Panc1 (cell line): Measurements from ENCODE around the gene GYPA. TPM values are rescaled to one million over a fixed set of nuclear protein-coding genes. Genes with fewer than 3 reads are reported as not detected.
A peak's percentile ranks its signal among the peaks of the same experiment; 100 is the strongest.
"Not testable (repeated sequence)": the region's sequence is repeated elsewhere in the genome, so short reads cannot be mapped to it uniquely, and the experiment has no call there.

Experiments
- ATAC-seq: fragments of 200-7000 bp; cut with Tn5 transposase; 2 replicates; pipeline ENCODE4 v1.9.1; 2020; ENCODE audit warnings: mild to moderate bottlenecking, moderate library complexity
- BruUV-seq: library from RNA; stranded (reverse); fragments of 400-500 nt; replicated peaks from 2 replicates; lab custom pipeline; 2021; lab: Mats Ljungman, UMichigan
- CTCF ChIA-PET: fragments of 300-600 bp; sonication (Branson Sonifier 250); formaldehyde crosslinking; loops from one replicate; lab custom pipeline; 2022; ENCODE audit warnings: antibody characterized with exemption; lab: Charles Lee
- POLR2A ChIA-PET: fragments of 300-600 bp; sonication (Branson Sonifier 250); formaldehyde crosslinking; loops from one replicate; lab custom pipeline; 2022; ENCODE audit warnings: antibody characterized with exemption; lab: Charles Lee
- DNase-seq: peaks from one replicate; pipeline ENCODE4 v3.0.0-alpha.2; 2010; ENCODE audit warnings: low read depth, low spot score
- H3K27ac ChIP-seq: 2 replicates; pipeline ENCODE4 v1.5.1; 2011; ENCODE audit warnings: mild to moderate bottlenecking, low read length, inconsistent platforms
- H3K27me3 ChIP-seq: fragments of 200-500 bp; sonication (Bioruptor generic); 2 replicates; pipeline ENCODE4 v1.6.0; 2014; ENCODE audit warnings: low read length, inconsistent platforms; ENCODE audit not compliant: control insufficient read depth, insufficient read depth
- H3K36me3 ChIP-seq: fragments of 200-500 bp; sonication (Bioruptor generic); 2 replicates; pipeline ENCODE4 v1.5.1; 2014; ENCODE audit warnings: inconsistent platforms, mild to moderate bottlenecking, low read length, moderate library complexity; ENCODE audit not compliant: control insufficient read depth, insufficient read depth
- H3K4me1 ChIP-seq: 2 replicates; pipeline ENCODE4 v1.5.1; 2011; ENCODE audit warnings: inconsistent platforms, mild to moderate bottlenecking, low read length, moderate library complexity; ENCODE audit not compliant: control insufficient read depth, insufficient read depth
- H3K4me3 ChIP-seq, 2 experiments: 2 replicates each; pipeline ENCODE4 v1.5.1; 2011 to 2012; ENCODE audit warnings: low read depth in 2 of 2, low read length in 2 of 2, mild to moderate bottlenecking in 2 of 2, inconsistent platforms in 1 of 2, moderate library complexity in 1 of 2
- H3K9me3 ChIP-seq: fragments of 200-500 bp; sonication (Bioruptor generic); 2 replicates; pipeline ENCODE4 v1.5.1; 2014; ENCODE audit warnings: low read depth, mild to moderate bottlenecking, inconsistent platforms, low read length, moderate library complexity; ENCODE audit not compliant: control insufficient read depth, insufficient read depth
- POLR2AphosphoS5 ChIP-seq: IDR thresholded peaks from 2 replicates; pipeline ENCODE4 v1.6.1; 2012; ENCODE audit warnings: mild to moderate bottlenecking, low read depth, low read length, moderate library complexity
- SIN3A ChIP-seq: IDR thresholded peaks from 2 replicates; pipeline ENCODE4 v1.6.1; 2012; ENCODE audit warnings: low read depth, mild to moderate bottlenecking, low read length, moderate library complexity, borderline replicate concordance; ENCODE audit not compliant: insufficient read depth
- TCF7L2 ChIP-seq: IDR thresholded peaks from 2 replicates; pipeline ENCODE4 v1.6.1; 2011; ENCODE audit warnings: mild to moderate bottlenecking, low read depth, low read length, inconsistent platforms
- in situ Hi-C: cut with HindIII; loops from 2 replicates; pipeline ENCODE4 v1.10.0; 2016; ENCODE audit warnings: low sequenced_read_pairs, low pct_unique_long_range_greater_than_20kb
- intact Hi-C: fragments of 100-400 bp; cut with micrococcal nuclease; formaldehyde crosslinking; loops from one replicate; pipeline ENCODE4 v1.10.0; 2022; ENCODE audit not compliant: unreplicated experiment
- total RNA-seq: library from RNA; stranded (reverse); gene quantifications from one replicate; pipeline ENCODE4 v1.2.1, GENCODE V29; 2021; ENCODE audit not compliant: unreplicated experiment
- TF ChIP-seq, protein P1 (sequence below): fragments of 450-650 bp; IDR thresholded peaks from 2 replicates; pipeline ENCODE4 v1.5.1; 2017; ENCODE audit warnings: mild to moderate bottlenecking
- TF ChIP-seq, protein P2 (sequence below), 2 experiments: IDR thresholded peaks; 2 replicates each; pipeline ENCODE4 v1.6.1; 2011 to 2012; ENCODE audit warnings: low read depth in 2 of 2, control low read depth in 1 of 2, low read length in 1 of 2, mild to moderate bottlenecking in 1 of 2, moderate library complexity in 1 of 2; ENCODE audit not compliant: insufficient read depth in 1 of 2

GYPA gene
- total RNA-seq, 1 experiment from 2014 or later, result not detected

DNA sequence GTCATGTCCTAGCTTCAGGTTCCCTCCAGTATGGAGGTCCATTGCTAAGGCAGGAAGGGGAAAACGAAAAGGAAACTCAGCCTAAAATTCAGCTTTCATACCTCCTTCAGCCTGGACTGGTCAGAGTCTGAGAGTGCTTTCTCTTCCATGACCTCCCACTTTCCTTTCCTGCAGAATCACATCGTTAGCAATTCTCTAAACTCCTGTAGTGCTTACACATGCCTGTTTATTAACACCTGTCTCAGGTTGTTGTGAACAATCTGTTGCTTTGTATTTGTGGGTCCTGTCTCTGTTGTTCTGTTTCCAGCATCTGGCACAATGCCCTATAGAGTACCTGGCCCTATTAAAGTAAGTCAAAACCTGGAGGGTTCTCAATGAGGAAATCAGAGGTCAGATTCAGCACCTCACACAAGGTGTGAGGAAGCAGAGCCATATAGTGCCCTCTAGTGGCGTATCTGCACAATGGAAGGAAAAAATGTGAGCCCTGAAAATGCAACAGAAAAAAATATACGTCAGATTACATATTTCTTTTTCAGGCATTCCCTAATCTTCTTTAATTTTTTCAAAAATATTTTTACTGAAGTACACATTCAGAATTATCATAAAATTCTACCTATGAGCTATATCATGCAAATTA, 2.3 kb upstream of the GYPA start:
- POLR2A ChIA-PET, H3K4me3 ChIP-seq, H3K27ac ChIP-seq, ATAC-seq, H3K4me1 ChIP-seq, H3K9me3 ChIP-seq, in situ Hi-C loops, intact Hi-C loops, CTCF ChIA-PET, BruUV-seq, H3K36me3 ChIP-seq, H3K27me3 ChIP-seq: not testable (repeated sequence)
- DNase-seq, result peak; percentile 5
- TF ChIP-seq, protein P1, sequence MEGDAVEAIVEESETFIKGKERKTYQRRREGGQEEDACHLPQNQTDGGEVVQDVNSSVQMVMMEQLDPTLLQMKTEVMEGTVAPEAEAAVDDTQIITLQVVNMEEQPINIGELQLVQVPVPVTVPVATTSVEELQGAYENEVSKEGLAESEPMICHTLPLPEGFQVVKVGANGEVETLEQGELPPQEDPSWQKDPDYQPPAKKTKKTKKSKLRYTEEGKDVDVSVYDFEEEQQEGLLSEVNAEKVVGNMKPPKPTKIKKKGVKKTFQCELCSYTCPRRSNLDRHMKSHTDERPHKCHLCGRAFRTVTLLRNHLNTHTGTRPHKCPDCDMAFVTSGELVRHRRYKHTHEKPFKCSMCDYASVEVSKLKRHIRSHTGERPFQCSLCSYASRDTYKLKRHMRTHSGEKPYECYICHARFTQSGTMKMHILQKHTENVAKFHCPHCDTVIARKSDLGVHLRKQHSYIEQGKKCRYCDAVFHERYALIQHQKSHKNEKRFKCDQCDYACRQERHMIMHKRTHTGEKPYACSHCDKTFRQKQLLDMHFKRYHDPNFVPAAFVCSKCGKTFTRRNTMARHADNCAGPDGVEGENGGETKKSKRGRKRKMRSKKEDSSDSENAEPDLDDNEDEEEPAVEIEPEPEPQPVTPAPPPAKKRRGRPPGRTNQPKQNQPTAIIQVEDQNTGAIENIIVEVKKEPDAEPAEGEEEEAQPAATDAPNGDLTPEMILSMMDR, result peak; percentile 70

DNA sequence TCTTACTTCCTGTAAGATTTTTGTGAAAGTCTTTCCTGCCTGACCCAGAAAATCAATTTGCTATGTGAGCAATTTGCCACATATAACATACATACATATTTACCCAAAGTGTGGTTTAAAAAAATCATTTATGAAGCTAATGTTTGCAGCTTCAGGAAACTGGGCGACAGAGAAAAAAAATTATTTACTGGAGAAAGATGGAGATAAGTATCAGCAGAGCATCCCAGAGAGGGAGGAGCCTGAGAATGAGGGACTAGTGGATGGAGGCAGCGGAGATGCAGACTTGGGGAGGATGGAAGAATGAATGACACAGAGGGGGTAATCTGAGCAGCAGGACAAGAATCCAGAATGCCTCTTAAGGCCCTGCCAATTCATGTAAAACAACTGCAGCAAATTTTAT, 975 bp upstream of the GYPA start:
- Histone ChIP-seq H3K27me3 (no peaks in the 10 kb centered on the region), H3K36me3 (no peaks in the 10 kb centered on the region), H3K4me1 (no peaks in the 10 kb centered on the region), H3K4me3 (no peak overlapping the region), H3K27ac (no peak overlapping the region), H3K9me3 (no peaks in the 10 kb centered on the region)
- no peak for DNase-seq
- CTCF ChIA-PET, result no interaction called here
- in situ Hi-C loops, result no loop called here
- POLR2A ChIA-PET, result no interaction called here
- no TSS peak for BruUV-seq
- intact Hi-C loops, result no loop called here
- no peak for ATAC-seq
- TF ChIP-seq SIN3A (no peak), POLR2AphosphoS5 (no peak), TCF7L2 (no peak)
- TF ChIP-seq, protein P1, result no peak
- TF ChIP-seq, protein P2, sequence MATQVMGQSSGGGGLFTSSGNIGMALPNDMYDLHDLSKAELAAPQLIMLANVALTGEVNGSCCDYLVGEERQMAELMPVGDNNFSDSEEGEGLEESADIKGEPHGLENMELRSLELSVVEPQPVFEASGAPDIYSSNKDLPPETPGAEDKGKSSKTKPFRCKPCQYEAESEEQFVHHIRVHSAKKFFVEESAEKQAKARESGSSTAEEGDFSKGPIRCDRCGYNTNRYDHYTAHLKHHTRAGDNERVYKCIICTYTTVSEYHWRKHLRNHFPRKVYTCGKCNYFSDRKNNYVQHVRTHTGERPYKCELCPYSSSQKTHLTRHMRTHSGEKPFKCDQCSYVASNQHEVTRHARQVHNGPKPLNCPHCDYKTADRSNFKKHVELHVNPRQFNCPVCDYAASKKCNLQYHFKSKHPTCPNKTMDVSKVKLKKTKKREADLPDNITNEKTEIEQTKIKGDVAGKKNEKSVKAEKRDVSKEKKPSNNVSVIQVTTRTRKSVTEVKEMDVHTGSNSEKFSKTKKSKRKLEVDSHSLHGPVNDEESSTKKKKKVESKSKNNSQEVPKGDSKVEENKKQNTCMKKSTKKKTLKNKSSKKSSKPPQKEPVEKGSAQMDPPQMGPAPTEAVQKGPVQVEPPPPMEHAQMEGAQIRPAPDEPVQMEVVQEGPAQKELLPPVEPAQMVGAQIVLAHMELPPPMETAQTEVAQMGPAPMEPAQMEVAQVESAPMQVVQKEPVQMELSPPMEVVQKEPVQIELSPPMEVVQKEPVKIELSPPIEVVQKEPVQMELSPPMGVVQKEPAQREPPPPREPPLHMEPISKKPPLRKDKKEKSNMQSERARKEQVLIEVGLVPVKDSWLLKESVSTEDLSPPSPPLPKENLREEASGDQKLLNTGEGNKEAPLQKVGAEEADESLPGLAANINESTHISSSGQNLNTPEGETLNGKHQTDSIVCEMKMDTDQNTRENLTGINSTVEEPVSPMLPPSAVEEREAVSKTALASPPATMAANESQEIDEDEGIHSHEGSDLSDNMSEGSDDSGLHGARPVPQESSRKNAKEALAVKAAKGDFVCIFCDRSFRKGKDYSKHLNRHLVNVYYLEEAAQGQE (IDR thresholded peaks at IDR 0.05; ENCODE audit: insufficient read depth in 1 of 2, low read depth in 2 of 2, low read length in 1 of 2), result no peak

DNA sequence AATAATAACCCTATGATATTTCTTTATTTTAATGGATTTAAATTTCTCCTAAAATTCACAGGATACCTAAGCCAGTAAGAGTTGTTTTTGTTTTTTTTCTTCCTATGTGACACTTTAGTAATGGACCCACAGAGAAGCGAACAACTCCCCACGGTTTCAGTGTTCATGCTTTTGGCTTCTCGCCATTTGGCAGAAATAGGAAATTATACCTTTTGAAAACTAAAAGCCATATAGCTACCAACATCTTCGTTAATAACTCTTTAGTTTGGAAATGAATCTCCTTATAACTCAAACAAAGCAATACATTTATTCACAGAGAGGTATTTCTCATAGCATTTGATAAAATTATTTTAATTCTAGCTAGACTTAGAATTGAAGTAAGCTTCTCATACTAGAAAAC, 527 bp downstream of the GYPA start:
- CTCF ChIA-PET, H3K36me3 ChIP-seq, ATAC-seq, H3K27ac ChIP-seq, H3K4me3 ChIP-seq, H3K27me3 ChIP-seq, H3K4me1 ChIP-seq, H3K9me3 ChIP-seq, in situ Hi-C loops, intact Hi-C loops, BruUV-seq, DNase-seq, POLR2A ChIA-PET: not testable (repeated sequence)

DNA sequence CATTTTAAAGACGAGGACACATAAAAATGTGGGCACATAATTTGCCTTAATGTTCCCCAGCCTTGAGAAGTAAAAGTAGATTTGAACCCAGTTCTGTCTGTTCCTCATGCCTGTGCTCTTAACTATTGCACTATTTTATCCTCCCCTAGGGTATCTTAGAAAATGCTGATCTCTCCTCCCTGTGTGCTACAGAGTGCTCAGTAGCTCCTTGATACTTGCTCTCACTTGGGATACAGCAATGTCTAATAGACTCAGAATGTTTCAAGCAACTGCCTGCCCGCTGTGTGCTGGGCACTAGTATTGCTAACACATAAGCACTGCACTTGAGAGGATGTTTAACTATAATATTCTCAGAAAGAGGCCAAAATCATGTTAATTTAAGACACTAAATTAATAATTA, 971 bp downstream of the GYPA start:
- in situ Hi-C loops, H3K4me1 ChIP-seq, H3K9me3 ChIP-seq, H3K36me3 ChIP-seq, intact Hi-C loops, BruUV-seq, H3K4me3 ChIP-seq, ATAC-seq, DNase-seq, CTCF ChIA-PET, POLR2A ChIA-PET, H3K27me3 ChIP-seq, H3K27ac ChIP-seq: not testable (repeated sequence)

DNA sequence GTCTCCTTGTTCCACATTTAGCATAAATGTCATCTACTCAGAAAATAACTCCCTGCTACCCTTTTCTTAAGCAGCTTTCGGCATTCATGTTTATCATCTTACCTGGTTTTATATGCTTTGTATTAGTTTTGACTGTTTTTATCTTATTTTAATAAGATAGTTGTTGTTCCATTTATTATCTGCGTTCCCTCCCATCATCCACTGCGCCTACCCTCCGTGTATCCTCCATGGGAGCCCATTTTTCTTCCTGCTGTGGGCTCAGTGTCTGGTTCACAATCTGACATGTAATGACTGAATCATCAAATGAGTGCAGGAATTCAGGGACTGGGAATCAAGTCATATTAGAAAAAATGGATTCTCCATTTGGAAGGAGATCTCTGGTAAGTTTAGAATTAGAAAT, 2.3 kb downstream of the GYPA start:
- intact Hi-C loops, in situ Hi-C loops: not testable (repeated sequence)

More for the DNA sequence above, 2.3 kb downstream of the GYPA start:
- POLR2A ChIA-PET, DNase-seq, BruUV-seq, H3K36me3 ChIP-seq, ATAC-seq, H3K27me3 ChIP-seq, H3K27ac ChIP-seq, H3K9me3 ChIP-seq, H3K4me1 ChIP-seq, H3K4me3 ChIP-seq, CTCF ChIA-PET: not testable (repeated sequence)
